Raji (cell line): ENCODE measurements around the gene CCT7.

Experiments
- POLR2A ChIP-seq: IDR thresholded peaks from 2 replicates; pipeline ENCODE4 v1.6.1; 2011; ENCODE audit warnings: low read depth, low read length, control low read depth; ENCODE audit not compliant: insufficient read depth

CCT7 gene

DNA sequence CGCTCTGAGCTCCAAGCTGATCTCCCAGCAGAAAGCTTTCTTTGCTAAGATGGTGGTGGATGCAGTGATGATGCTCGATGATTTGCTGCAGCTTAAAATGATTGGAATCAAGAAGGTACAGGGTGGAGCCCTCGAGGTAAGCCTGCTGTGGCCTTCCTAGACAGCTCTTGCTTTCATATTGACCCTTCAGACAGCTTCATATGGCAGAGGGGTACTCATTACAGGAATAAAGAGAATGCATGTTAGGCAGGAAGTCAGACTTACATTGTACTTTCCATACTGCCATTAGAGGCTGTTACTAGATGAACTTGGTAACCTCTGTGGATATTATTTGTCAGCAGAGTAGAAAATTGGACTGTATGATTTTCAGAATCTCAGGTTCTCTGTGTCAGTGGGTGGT lies 10.5 kb downstream of the CCT7 start:
- no peak for TF ChIP-seq POLR2A

DNA sequence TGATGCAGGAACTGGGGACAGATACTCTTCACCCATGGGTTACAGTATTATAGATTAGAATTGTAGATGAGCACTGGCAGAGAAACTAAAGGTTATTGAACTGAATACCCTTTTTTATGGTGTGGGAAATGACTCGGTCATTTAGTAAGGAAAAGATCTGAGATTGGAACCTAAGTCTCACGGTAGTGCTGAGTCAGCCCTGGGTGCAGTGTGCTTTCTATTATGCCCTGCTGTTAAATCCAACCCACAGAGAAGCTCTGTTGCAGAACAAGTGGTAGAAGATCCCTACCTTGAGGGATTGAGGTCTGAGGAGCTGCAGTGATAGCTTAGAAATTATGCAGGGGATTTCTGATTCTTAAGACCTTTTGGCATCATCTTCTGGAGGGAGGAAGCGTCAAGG lies 12.7 kb downstream of the CCT7 start:
- no peak for TF ChIP-seq POLR2A

DNA sequence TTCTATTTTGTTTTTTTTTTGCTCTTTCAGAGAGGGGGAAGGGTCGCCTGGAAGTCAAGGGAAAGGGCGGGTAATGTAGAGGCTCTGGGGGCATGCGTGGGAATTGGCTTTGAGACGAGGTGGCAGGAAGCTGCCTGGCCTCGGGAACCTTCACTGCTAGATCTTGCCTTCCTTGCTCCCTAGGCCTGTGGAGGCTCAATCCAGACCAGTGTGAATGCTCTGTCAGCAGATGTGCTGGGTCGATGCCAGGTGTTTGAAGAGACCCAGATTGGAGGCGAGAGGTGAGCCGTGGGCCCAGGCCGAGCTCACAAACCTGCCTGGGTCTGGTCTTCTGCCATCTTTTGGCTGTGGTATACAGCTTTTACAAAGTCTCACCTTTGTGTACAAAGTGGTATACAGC lies 15.5 kb downstream of the CCT7 start:
- TF ChIP-seq POLR2A, result no peak

DNA sequence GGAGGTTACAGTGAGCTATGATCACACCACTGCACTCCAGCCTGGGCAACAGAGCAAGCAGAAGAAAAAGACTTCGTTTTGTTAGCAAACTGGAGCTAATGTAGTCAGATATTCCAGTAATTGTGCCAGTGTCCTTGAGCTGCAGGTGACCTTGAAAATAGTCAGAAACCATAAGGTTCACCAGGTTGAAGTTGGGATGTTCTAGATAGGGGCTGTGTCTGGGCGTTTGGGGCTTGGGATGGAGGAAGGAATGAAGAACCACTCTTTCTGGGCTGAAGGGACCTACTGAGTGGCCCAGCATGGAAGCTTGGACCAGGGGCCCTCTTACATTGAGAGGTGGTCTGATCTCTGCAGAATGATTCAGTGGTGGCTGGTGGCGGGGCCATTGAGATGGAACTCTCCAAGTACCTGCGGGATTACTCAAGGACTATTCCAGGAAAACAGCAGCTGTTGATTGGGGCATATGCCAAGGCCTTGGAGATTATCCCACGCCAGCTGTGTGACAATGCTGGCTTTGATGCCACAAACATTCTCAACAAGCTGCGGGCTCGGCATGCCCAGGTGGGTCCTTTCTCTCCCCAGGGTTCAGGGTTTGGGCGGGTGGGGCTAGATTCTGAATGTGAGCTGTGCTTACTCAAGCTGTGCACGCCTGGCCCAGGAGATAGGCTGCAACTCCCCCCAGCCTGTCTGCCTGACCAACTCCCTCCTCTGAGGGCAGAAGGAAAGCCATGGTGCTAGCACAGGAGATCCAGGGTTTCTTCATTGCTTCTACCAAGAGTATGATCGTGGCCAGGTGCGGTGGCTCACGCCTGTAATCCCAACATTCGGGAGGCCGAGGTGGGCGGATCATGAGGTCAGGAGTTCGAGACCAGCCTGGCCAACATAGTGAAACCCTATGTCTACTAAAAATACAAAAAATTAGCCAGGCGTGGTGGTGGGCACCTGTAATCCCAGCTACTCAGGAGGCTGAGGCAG lies 17.1 kb downstream of the CCT7 start:
- no peak for TF ChIP-seq POLR2A

DNA sequence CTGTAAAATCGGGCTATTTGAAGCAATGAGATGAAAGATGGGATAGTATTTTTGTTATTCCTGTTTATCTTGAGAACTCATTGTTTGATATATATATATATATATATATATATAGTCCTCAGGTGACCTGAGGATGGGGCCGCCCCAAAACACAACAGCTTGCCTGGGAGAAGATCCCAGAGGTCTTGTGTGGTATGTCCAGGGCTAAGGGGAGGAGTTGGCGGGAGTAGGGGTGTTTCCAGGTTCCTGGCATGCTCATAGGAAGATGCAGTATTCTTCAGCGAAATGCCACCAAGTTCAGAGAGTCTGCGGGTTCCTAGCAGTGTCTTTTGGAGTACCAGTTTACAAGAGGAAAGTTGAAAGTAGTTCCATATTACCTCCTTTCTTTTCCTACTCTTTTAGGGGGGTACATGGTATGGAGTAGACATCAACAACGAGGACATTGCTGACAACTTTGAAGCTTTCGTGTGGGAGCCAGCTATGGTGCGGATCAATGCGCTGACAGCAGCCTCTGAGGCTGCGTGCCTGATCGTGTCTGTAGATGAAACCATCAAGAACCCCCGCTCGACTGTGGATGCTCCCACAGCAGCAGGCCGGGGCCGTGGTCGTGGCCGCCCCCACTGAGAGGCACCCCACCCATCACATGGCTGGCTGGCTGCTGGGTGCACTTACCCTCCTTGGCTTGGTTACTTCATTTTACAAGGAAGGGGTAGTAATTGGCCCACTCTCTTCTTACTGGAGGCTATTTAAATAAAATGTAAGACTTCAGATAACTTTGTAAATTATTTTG lies 18.3 kb downstream of the CCT7 start:
- no peak for TF ChIP-seq POLR2A

DNA sequence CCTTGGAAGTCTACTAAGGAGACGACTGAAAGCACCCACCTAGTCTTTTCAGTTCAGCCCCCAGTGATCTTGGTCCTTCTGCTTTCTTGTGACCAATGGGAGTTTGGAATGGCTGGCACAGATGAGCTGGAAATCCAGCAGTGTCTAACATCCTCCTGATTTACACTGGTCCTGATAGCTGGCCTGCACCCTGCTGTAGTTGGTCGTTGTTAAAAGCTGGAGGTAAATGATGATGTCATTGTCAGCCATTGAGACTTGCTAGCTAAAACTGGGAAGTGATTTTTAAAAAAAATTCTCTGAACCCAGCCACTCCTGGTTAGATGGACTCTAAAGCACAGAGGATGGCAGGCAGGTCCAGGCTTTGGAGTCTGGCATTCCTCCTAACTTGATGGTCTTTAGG lies 19.3 kb downstream of the CCT7 start:
- no peak for TF ChIP-seq POLR2A

DNA sequence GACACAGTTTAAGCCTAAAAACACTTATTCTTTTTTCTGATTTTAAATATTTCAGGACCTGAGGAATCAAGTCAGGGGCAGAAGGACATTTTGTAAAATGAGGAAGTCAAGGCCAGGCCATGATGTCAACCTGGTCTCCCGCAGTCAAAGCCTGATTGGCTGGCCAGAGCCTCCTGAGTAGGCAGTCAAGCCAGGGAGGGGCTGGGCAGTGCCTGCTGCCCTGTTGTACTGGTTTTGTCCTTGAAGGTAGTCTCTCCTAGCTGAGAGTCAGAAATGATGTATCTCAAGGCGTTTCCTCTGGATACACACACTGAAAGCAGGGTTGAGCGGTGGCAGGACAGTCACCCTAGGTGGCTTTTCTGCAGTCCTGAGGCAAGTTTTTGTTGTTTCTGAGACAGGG lies 19.8 kb downstream of the CCT7 start:
- TF ChIP-seq POLR2A, result 0 out of 2 replicates have a peak, but pooled peaks have one; percentile 21

DNA sequence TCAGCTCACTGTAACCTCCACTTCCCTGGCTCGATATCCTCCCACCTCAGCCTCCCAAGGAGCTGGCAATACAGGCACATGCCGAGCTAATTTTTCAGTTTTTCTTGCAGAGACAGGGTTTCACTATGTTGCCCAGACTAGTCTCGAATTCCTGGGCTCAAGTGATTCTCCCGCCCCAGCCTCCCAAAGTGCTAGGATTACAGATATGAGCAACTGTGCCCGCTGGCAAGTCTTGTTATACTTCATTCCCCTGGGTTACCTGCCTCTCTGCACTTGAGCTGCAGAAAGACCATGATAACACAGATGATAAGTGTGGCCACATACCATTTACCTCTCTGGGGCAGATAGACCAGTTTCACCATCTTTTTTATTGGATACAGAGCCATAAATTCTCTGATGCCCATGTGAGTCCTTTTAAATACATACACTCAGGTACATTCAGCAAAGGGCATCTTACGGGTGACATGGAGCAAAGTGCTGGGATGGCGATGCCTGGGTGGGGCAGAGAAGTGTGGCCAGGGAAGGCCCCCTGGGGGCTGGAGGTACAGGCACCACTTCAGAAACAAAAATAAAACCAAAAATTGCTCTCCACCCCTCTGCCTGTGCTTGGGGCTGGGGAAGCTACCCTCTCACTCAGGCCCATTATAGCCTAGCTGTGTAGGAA lies 20.4 kb downstream of the CCT7 start:
- no peak for TF ChIP-seq POLR2A

DNA sequence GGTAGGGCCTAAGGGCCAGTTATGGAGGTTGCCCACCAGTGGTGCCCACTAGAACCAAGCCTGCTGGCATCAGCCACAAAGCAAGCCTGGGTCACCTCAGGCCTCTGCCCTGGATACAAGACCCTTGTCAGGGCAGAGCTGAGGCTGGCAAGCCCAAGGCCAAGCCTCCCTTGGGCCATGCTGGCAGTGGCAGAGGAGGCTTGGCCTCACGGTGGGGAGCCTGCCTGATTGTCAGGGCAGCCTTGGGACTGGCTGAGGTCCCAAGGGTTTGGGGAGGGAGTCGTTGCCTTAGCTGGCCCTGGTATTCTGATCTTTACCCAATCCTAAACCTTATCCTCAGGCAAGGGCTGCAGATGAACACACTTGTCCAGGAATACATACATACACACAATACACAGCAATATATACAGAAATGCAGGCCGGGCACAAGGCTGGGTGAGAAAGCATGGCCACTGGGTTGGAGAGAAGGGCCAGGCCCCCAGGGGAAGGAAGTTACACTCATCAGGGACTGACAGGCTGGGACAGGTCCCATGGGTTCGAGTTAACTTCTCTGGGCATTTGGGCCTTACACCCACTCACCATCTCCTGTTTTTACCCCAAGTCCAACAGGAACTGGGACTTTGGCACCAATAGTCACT lies 21.0 kb downstream of the CCT7 start:
- TF ChIP-seq POLR2A, result no peak

DNA sequence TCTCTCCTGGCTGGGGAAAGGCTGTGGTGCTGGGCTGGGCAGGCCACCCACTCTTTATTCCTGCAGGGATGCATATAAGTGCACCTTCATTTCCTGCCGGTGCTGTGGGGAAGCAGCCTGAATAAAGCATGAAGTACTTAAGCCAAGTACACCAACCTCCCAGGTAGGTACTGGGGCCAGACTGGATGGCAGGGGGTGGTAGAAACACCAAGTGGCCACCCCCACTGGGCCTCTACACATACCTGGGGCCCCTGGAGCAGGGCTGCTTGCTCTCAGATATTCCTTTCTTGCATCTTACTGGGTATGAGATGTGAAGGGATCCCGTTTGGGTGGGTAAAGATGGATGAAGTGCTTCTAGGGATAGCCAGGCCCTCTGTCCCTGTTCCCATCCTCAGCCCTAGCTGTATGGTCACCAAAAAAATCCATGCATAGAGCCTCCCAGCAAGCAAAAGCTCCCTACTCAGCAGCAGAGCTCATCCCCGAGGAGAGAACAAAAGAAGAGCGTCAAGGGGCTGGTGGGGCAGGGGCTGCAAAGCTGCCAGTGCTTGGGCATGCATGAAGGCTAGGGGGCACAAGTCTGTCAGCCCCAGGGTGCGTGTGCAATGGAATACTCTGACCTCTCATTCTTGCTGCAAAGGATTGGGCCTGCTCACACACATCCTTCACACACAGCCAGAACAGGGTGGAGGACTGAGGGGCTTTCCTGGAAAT lies 22.0 kb downstream of the CCT7 start:
- no peak for TF ChIP-seq POLR2A

DNA sequence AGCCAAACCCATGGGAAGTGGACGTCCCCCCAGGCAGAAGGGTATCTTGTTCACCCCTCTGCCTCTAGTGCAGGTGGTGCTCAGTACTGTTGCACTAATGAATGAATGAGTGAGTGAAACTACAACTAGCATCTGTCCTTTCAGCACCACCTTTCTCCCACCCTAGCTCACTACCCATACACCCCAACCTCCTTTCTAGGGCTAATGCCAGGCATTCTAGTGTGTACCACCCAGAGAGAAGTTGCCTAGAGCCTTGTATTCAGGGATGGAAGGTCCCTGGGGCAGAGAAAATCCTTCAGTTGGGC lies 22.5 kb downstream of the CCT7 start:
- no peak for TF ChIP-seq POLR2A

DNA sequence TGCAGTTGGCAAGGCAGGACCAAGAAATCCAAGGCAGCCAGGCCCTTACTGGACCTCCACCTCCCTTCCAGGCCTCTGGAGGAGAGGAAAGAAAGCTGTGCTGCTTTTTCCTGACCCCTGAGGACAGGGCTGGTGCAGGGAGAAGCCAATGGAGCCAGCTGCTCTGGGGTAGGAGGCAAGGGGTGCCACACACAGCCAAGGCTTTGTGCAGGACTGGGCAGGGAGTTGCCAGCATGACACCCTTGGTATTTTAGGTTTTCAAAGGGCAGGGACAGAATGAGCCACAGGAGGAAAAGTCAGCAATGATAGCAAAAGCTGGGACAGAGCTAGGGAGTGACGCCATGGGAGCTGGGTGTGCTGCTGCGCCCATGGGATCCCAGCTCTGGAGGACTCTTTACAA lies 22.9 kb downstream of the CCT7 start:
- no peak for TF ChIP-seq POLR2A

DNA sequence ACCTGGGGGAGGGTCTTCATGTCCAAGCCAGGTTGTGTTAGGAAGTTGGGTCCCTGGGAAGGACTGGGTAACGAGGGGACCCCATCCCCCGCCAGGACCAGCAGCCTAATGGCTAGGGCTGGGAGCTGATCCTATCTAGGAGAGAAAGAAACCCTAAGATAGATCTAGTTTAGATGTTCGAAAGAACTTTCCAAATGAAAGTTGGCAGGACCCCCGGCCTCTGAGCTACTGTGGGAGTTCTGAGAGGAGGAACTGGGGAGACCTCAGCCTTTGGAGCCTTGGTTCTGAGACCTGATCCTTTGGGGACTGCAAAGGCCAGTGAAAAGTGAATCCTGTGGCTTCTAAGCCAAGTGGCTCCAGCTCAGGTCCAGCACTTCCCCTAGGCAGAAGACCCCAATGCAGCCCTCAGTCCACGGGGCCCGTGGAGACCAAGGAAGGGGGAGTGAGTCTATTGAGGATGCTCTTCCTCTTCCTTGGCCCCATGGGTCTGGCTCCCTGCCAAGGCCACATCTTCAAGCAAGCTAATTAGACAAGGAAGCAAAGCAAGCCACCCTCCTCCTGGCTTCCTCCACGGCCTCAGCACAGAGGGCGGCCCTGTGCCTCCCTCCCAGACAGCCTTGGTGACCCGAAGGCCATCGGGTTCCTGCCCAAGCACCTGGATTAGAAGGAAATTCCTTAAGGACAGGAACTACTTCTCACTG lies 23.5 kb downstream of the CCT7 start:
- TF ChIP-seq POLR2A, result no peak
